Sigmoid colon (tissue), 7 donors: ENCODE results near the gene PACS1. TPM values are rescaled to one million over a fixed set of nuclear protein-coding genes. Genes with fewer than 3 reads are reported as not detected.

Experiments used
- DNase-seq: peaks from one replicate; pipeline ENCODE4 v3.0.0-alpha.2; 2019
- H3K27ac ChIP-seq, 4 donors: fragments of 200-600 bp; sonication (generic); one replicate each; pipeline ENCODE4 v1.5.1; 2016 to 2019; ENCODE audit warnings: mild to moderate bottlenecking in 1 of 4
- H3K27me3 ChIP-seq, 3 donors: fragments of 200-600 bp; sonication (generic); one replicate each; pipeline ENCODE4 v1.5.1; 2019; ENCODE audit warnings: mild to moderate bottlenecking in 1 of 3
- H3K36me3 ChIP-seq, 4 donors: fragments of 200-600 bp; sonication (generic); one replicate each; pipeline ENCODE4 v1.5.1; 2016 to 2019
- H3K4me1 ChIP-seq, 4 donors: fragments of 200-600 bp; sonication (generic); one replicate each; pipeline ENCODE4 v1.5.1; 2017 to 2019
- H3K4me3 ChIP-seq, 4 donors: fragments of 200-600 bp; sonication (generic); one replicate each; pipeline ENCODE4 v1.5.1; 2017 to 2019; ENCODE audit warnings: mild to moderate bottlenecking in 2 of 4, moderate library complexity in 1 of 4
- H3K9me3 ChIP-seq, 4 donors: fragments of 200-600 bp in 3 of 4; sonication (generic) in 3 of 4; one replicate each; pipeline versions ENCODE4 v1.5.1 to v1.6.1; 2013 to 2019
- CTCF ChIP-seq, 4 experiments: fragments of 450-650 bp in 3 of 4; fragments of 200-600 bp in 1 of 4; IDR thresholded peaks; one replicate each; pipeline ENCODE4 v1.5.1; 2016 to 2019; ENCODE audit warnings: antibody characterized with exemption in 4 of 4, mild to moderate bottlenecking in 3 of 4, moderate library complexity in 2 of 4
- EP300 ChIP-seq, 4 donors: sonication (generic); formaldehyde crosslinking; IDR thresholded peaks; one replicate each; pipeline ENCODE4 v1.6.1; 2017; ENCODE audit warnings: antibody characterized with exemption in 4 of 4
- POLR2A ChIP-seq, 2 donors: fragments of 450-650 bp; IDR thresholded peaks; one replicate each; pipeline ENCODE4 v1.6.1; 2016; ENCODE audit warnings: antibody characterized with exemption in 2 of 2, mild to moderate bottlenecking in 2 of 2, moderate library complexity in 2 of 2
- POLR2AphosphoS5 ChIP-seq, 4 donors: sonication (generic); formaldehyde crosslinking; IDR thresholded peaks; one replicate each; pipeline ENCODE4 v1.6.1; 2017; ENCODE audit warnings: antibody characterized with exemption in 4 of 4
- WGBS, 2 donors: extraction: QIAGEN DNeasy Blood & Tissue Kit; methylation state at CpG; one replicate each; pipeline ENCODE4 v1.1.7; 2013; 5-methylcytosine and 5-hydroxymethylcytosine counted together
- intact Hi-C: fragments of 100-400 bp; cut with DNase I; formaldehyde crosslinking; loops from one replicate; pipeline ENCODE4 v1.15.1; 2023
- polyA plus RNA-seq, 3 donors: library from polyadenylated mRNA; stranded (reverse); fragments of 200-250 nt; gene quantifications; one replicate each; pipeline ENCODE4 v1.2.3, GENCODE V29; 2013
- total RNA-seq, 4 donors: library from RNA; depleted of rRNA; stranded (reverse); fragments of >200 nt; gene quantifications; one replicate each; pipeline ENCODE4 v1.1.0, GENCODE V29; 2016
- donor health status: healthy with polysubstance abuse.
- donor health status: Bipolar disorder and iron deficiency.
- donor health status: healthy.

PACS1 gene
- total and polyA plus RNA-seq, 7 donors: 2.1 to 75.9 (median 22.8) TPM

- 48 to 73% methylated on average over 6 of the region's 6 CpGs for WGBS, 2 donors
- H3K9me3 ChIP-seq: no peaks in the 10 kb centered on the region
- no peaks in the 10 kb centered on the region for H3K36me3 ChIP-seq
- intact Hi-C loops: no loop called here
- no peak overlapping the region for H3K4me3 ChIP-seq
- TF ChIP-seq EP300 (IDR thresholded peaks at IDR 0.05): no peak
- H3K27me3 ChIP-seq: peaks cover 14 to 26% (median 21%) of the 10 kb centered on the region in 3 donors
- H3K4me1 ChIP-seq: peaks cover 0 to 12% (median 5%) of the 10 kb centered on the region in 4 donors
- H3K27ac ChIP-seq: peak overlapping the region in 1 of 4 donors; percentile 32
- no peak for DNase-seq
These were observed 25.3 kb upstream of the PACS1 start for GRCh38 chr11:66044757-66045156.

- TF ChIP-seq POLR2A (IDR thresholded peaks at IDR 0.05) (no peak), POLR2AphosphoS5 (IDR thresholded peaks at IDR 0.05) (no peak), EP300 (IDR thresholded peaks at IDR 0.05) (no peak), CTCF (IDR thresholded peaks at IDR 0.05) (peak; percentile 40 to 89 (median 80))
- WGBS, 2 donors: 10 to 16% methylated on average over 11 of the region's 11 CpGs
- H3K36me3 ChIP-seq: no peaks in the 10 kb centered on the region
- intact Hi-C loops: no loop called here
- peak overlapping the region in 1 of 4 donors; percentile 32 for H3K27ac ChIP-seq
- H3K9me3 ChIP-seq: no peaks in the 10 kb centered on the region
- peaks cover 0 to 12% (median 5%) of the 10 kb centered on the region in 4 donors for H3K4me1 ChIP-seq
- peak; percentile 82 for DNase-seq
- no peak overlapping the region for H3K4me3 ChIP-seq
- H3K27me3 ChIP-seq: peaks cover 14 to 26% (median 21%) of the 10 kb centered on the region in 3 donors
These were observed 24.9 kb upstream of the PACS1 start for GRCh38 chr11:66045177-66045639.

GRCh38 chr11:66046901-66047300 is 23.2 kb upstream of the PACS1 start:
- Histone ChIP-seq H3K4me1 (peaks cover 0 to 21% (median 12%) of the 10 kb centered on the region in 4 donors), H3K27ac (peak overlapping the region in 1 of 4 donors; percentile 75), H3K9me3 (no peaks in the 10 kb centered on the region), H3K27me3 (peaks cover 14 to 26% (median 21%) of the 10 kb centered on the region in 3 donors), H3K4me3 (no peak overlapping the region), H3K36me3 (no peaks in the 10 kb centered on the region)
- DNase-seq: no peak
- intact Hi-C loops: no loop called here
- 94 to 98% methylated on average over 3 of the region's 3 CpGs for WGBS, 2 donors
- TF ChIP-seq POLR2A (IDR thresholded peaks at IDR 0.05): no peak
- no peak for TF ChIP-seq EP300 (IDR thresholded peaks at IDR 0.05)
- TF ChIP-seq POLR2AphosphoS5 (IDR thresholded peaks at IDR 0.05): no peak
- no peak for TF ChIP-seq CTCF (IDR thresholded peaks at IDR 0.05)

GRCh38 chr11:66047541-66048365 is 22.3 kb upstream of the PACS1 start:
- intact Hi-C loops: no loop called here
- no peak for TF ChIP-seq EP300 (IDR thresholded peaks at IDR 0.05)
- TF ChIP-seq POLR2AphosphoS5 (IDR thresholded peaks at IDR 0.05): no peak
- no peak for TF ChIP-seq CTCF (IDR thresholded peaks at IDR 0.05)
- TF ChIP-seq POLR2A (IDR thresholded peaks at IDR 0.05): no peak
- H3K4me1 ChIP-seq: peaks cover 0 to 23% (median 13%) of the 10 kb centered on the region in 4 donors
- WGBS, 2 donors: 80 to 87% methylated on average over 11 of the region's 11 CpGs
- peak overlapping the region in 1 of 4 donors; percentile 75 for H3K27ac ChIP-seq
- no peaks in the 10 kb centered on the region for H3K36me3 ChIP-seq
- no peak for DNase-seq
- H3K9me3 ChIP-seq: no peaks in the 10 kb centered on the region
- no peak overlapping the region for H3K4me3 ChIP-seq
- peaks cover 14 to 26% (median 21%) of the 10 kb centered on the region in 3 donors for H3K27me3 ChIP-seq

GRCh38 chr11:66048547-66049323 is 21.3 kb upstream of the PACS1 start, which contains the start of gene GAL3ST3:
GAL3ST3 (minus strand) TSS chr11:66049161; CDS start chr11:66045415, 3,746 bp downstream.
- peak within 1 kb of the TSS in 1 of 4 donors; percentile 75 for H3K27ac ChIP-seq

More at GRCh38 chr11:66048547-66049323, 21.3 kb upstream of the PACS1 start, which contains the start of gene GAL3ST3:
- H3K9me3 ChIP-seq: no peaks in the 10 kb centered on the region
- no peak for DNase-seq
- peaks cover 0 to 3% (median 0%) of the 10 kb centered on the region in 4 donors for H3K36me3 ChIP-seq
- intact Hi-C loops: no loop called here
- no peak within 1 kb of the TSS for H3K4me3 ChIP-seq
- H3K27me3 ChIP-seq: peaks cover 14 to 26% (median 21%) of the 10 kb centered on the region in 3 donors
- peaks cover 0 to 33% (median 22%) of the 10 kb centered on the region in 4 donors for H3K4me1 ChIP-seq
- 14 to 35% methylated on average over 39 of the region's 39 CpGs for WGBS, 2 donors
- TF ChIP-seq CTCF (IDR thresholded peaks at IDR 0.05) (no peak), EP300 (IDR thresholded peaks at IDR 0.05) (no peak), POLR2A (IDR thresholded peaks at IDR 0.05) (no peak), POLR2AphosphoS5 (IDR thresholded peaks at IDR 0.05) (no peak)
